ENCODE measurements around the gene CFAP300.
A peak's percentile ranks its signal among the peaks of the same experiment; 100 is the strongest.

Gene CFAP300

DNA sequence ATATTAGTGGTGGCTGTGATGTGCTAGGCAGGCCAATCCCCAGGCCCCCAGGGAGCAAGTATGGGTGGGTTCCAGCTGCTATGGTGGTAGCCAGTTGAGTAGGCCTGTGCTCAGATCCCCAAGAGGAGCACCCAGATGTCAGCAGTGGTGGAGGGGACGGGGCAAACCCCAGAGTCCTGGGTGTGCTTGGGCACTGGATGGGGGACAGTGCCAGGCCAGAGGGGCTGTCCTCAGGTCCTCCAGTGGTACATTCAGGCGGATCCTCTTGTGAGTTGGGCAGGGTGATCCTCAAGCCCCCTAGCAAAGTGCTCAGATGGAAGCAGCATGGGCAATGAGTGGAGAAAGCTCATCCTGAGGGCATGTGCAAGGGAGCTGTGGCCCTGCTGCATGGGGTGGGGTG is 26.0 kb downstream of the CFAP300 start:
- no peak for FAIRE-seq

DNA sequence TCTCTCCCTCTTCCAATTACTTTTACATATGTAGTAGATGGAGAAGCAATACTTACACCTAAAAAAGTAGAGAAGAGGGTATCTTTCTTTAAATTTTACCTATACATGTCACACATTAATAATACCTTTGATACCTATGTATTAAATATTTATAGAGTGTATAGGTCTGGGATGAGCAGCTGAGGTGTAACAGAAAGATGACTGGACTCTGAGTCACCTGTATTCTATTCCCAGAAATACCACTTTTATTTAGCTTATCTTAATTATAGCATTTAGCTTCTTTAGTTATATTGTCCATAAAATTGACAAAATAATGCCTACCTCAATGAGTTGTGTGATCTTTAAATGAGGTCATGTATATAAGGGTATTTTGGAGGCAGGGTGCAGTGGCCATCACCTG is 32.4 kb downstream of the CFAP300 start:
- FAIRE-seq: no peak

GRCh38 chr11:102081313-102081712 is 34.1 kb downstream of the CFAP300 start:
- no peak for FAIRE-seq

GRCh38 chr11:102085864-102086551 is 38.8 kb downstream of the CFAP300 start:
- FAIRE-seq: no peak

DNA sequence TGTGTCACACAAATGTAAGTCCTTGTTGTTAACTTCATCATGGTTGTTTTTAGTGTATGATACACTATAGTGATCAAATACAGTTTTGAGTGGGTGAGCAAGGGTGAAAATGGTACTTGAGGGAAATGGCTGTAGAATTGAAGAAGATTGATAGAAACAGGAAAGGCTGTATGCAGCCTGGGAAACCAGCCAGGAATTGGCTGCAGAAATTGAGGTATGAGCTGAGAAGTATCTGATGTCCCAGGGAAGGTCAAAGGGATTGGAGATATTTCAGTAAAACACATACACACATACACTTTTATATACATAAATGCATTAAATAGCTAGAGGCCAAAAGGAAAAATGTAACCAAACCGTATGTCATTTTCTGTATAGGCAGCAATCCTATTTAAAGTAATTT is 49.9 kb downstream of the CFAP300 start:
- FAIRE-seq: no peak

- no peak for FAIRE-seq
These were observed 52.5 kb downstream of the CFAP300 start for GRCh38 chr11:102099755-102100154.

DNA sequence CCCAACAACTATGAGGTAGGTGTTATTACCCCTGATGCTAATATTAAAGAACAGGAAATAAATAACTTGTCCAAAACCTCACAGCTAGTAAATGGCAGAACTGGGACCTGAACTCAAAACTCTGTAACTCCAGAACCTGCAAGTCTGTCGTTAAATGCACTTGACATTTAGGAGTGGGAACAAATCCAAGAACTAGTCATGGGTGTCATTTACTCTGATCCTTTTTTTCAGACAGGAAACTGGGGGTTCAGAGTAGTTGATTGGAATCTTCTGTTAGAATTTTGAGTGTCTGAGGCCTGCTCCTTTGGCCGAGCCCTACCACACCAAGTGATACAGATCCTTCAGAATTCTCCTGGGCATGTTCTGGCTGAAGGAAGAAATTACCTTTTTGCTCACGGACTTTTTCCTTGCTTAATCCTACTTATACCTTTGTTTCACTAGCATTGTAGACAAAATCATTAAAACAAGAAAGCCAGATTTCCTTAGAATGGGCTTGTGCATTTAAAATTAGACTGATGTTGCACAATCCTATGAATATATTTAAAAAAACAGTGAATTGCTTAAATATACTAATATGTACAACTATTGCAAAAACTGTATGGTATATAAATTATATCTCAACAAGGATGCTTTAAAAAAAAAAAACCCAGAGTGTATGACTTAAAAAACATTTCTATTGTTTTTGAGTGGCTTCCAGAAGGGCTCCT is 61.6 kb downstream of the CFAP300 start:
- no peak for FAIRE-seq

- no peak for FAIRE-seq
These were observed 62.9 kb downstream of the CFAP300 start, which contains the start of gene YAP1 for GRCh38 chr11:102109896-102110760. YAP1 (plus strand) TSS chr11:102110447; CDS start chr11:102110849, 402 bp downstream.

- FAIRE-seq: no peak
These were observed 63.4 kb downstream of the CFAP300 start for GRCh38 chr11:102110761-102111010.

DNA sequence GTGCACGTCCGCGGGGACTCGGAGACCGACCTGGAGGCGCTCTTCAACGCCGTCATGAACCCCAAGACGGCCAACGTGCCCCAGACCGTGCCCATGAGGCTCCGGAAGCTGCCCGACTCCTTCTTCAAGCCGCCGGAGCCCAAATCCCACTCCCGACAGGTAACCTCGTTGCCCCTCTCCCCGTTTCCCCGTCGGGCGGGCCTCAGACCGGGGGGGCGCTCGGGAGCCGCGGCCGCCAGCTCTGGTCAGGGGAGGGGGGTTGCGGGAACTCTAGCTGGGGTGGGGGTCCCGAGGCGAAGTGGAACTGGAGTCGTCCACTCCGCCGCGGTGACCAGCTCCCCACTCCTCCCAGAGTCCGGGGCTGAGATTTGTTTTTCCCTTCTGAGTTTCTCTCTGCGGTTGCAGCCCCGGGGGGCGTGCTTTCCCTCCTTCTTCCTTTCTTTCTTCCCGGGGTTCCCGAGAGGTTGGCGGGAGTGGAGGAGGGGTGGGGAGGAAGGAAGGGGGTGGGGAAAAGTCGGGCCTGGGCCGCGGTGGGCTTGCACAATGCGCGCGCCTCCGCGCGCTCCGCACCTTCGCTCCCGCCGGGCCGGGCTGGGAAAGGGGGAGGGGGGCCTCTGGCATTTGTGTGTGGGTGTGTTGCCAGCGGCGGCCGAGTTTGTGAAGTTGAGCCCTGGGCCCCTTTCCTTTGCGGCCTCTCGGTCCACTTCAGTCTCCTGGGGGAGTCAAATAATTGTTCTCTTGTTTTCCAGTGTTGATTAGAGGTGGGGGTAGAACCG is 64.0 kb downstream of the CFAP300 start:
- FAIRE-seq: no peak

GRCh38 chr11:102111787-102112508 is 64.7 kb downstream of the CFAP300 start:
- FAIRE-seq: peak; percentile 78

GRCh38 chr11:102112509-102112821 is 65.2 kb downstream of the CFAP300 start:
- no peak for FAIRE-seq

- FAIRE-seq: no peak
These were observed 66.8 kb downstream of the CFAP300 start for GRCh38 chr11:102114032-102114431.

- no peak for FAIRE-seq
These were observed 68.3 kb downstream of the CFAP300 start for GRCh38 chr11:102115557-102115956.

DNA sequence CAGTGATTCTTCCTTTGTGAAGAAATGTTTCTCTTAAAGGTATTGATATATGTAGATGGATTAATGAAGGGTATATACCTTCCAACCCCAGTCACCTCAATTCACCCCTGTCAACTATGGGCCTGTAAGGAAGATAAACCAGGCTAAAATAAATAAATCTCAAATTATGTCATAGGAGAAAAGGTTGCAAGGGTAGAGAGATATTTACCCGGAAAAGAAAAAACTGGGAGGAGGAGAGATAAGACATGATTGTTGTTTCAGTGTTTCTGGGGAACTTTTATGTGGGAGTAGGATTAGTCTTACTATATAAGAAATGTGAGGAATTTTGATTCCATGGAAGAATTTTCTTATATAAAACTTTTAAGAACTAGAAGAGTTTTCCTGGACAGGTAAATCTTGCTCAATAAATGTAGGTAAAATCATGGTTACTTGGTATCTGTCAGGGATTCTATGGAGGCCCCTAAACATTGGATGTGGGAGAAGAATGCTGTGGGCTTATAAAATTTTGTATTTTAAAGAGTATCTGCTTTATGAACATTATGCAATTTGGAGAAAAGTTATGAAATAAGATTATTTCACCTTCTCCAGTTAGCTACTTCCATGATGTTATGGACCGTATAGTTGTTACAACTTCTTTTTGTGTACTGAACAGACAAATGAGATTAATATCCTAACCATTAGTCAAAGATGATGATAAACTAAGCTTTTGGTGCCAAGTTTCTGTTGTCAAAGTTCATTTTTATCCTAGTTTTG is 69.4 kb downstream of the CFAP300 start:
- FAIRE-seq: no peak

GRCh38 chr11:102117472-102118113 is 70.4 kb downstream of the CFAP300 start:
- no peak for FAIRE-seq

- no peak for FAIRE-seq
These were observed 71.7 kb downstream of the CFAP300 start for GRCh38 chr11:102118937-102119336.

GRCh38 chr11:102119997-102120396 is 72.8 kb downstream of the CFAP300 start:
- FAIRE-seq: no peak

- FAIRE-seq: peak; percentile 75
These were observed 73.3 kb downstream of the CFAP300 start for GRCh38 chr11:102120437-102120973.

- no peak for FAIRE-seq
These were observed 74.1 kb downstream of the CFAP300 start for GRCh38 chr11:102121329-102121728.

Measured in A204.1 (cell line).